H1 (cell line): ENCODE results near the gene SLC6A3. TPM values are rescaled to one million over a fixed set of nuclear protein-coding genes. Genes with fewer than 3 reads are reported as not detected.

Experiments used
- BCL11A ChIP-seq, 2 experiments: IDR thresholded peaks; one replicate each; pipeline ENCODE4 v1.6.1; 2011; ENCODE audit warnings: low read depth in 2 of 2, low read length in 2 of 2, mild to moderate bottlenecking in 2 of 2
- BRCA1 ChIP-seq: IDR thresholded peaks from 2 replicates; pipeline ENCODE4 v1.6.1; 2012; ENCODE audit warnings: low read depth, low read length, improper control_type of control experiment
- CHD2 ChIP-seq: IDR thresholded peaks from 2 replicates; pipeline ENCODE4 v1.6.1; 2012; ENCODE audit warnings: low read length, improper control_type of control experiment
- CHD7 ChIP-seq: fragments of 300-600 bp; sonication (generic); IDR thresholded peaks from 2 replicates; pipeline ENCODE4 v1.7.1; 2012; ENCODE audit warnings: low read length, moderate library complexity, mild to moderate bottlenecking, inconsistent platforms; ENCODE audit not compliant: insufficient replicate concordance
- polyA plus RNA-seq, 7 experiments: library from polyadenylated mRNA; depleted of rRNA in 3 of 7; stranded (reverse) in 5 of 7; unstranded in 2 of 7; fragments of >200 nt in 5 of 7; fragments of 200-250 nt in 2 of 7; gene quantifications; 1 replicate in 5 of 7; 2 replicates in 1 of 7; 4 replicates in 1 of 7; pipeline versions ENCODE4 v1.2.1 to v1.2.3, GENCODE V29; 2011 to 2013; ENCODE audit warnings: missing spikeins in 2 of 7, mixed read lengths in 2 of 7
- total RNA-seq: library from RNA; stranded (reverse); fragmentation: NEBNext Ultra II Directional; extraction: Animal tissue kit (Norgen Biotek cat#: 25700); gene quantifications from 2 replicates; pipeline ENCODE4 v1.2.1, GENCODE V29; 2021

The SLC6A3 gene
- total and polyA plus RNA-seq, 2 of the 8 experiments (the other 6 are each of a cell fraction or from before 2014, with no cell fraction given): 0.48 to 0.91 TPM

GRCh38 chr5:1391691-1392090 lies 53.5 kb downstream of the SLC6A3 start (continued):
- no peak for TF ChIP-seq CHD7
- TF ChIP-seq BRCA1: no peak
- no peak for TF ChIP-seq CHD2
- TF ChIP-seq BCL11A (IDR thresholded peaks at IDR 0.05; ENCODE audit: low read depth in 2 of 2, low read length in 2 of 2): no peak
